ENCODE results near the gene GFOD2. TPM values are rescaled to one million over a fixed set of nuclear protein-coding genes. Genes with fewer than 3 reads are reported as not detected.

GFOD2 gene
- total and polyA plus RNA-seq, 2 of the 8 experiments (the other 6 are each of a cell fraction or from before 2014, with no cell fraction given), result 21.4 to 33.2 TPM

DNA sequence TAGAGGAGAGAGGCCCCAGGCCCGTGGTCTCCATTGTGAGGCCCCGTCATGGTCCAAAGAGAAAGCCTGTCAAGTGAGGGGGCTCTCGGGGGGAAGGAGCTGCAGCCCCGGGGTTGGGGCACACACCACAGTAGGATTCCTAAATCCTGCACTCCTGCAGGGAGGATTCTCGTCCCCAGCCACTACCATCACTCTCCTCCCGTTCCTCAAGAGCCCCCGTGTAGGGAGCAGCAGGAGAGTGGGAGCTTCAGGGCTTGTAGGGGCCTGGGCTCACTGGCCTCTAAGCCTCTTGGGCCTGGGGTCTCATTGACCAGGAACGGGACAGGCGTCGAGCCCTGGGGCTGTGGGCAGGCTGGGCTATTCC is 51.7 kb downstream of the GFOD2 start:
- no peak for FAIRE-seq
- peaks cover 3 to 8% of the 10 kb centered on the region in 2 experiments for H4K20me1 ChIP-seq (replicated peaks in 1 of 2; ENCODE audit: control insufficient read depth in 1 of 2, insufficient read depth in 2 of 2, low read length in 2 of 2)
- H3K79me1 ChIP-seq (ENCODE audit: low read depth, low read length), result no peaks in the 10 kb centered on the region
- H3K4me3 ChIP-seq (ENCODE audit: extremely low read depth in 1 of 4, insufficient read depth in 2 of 4, low read depth in 3 of 4, low read length in 4 of 4), result peak overlapping the region in 1 of 4 experiments; percentile 73; a peak in 4 of 8 replicates
- no peak overlapping the region for H2BK5ac ChIP-seq (ENCODE audit: low read depth, low read length)
- WGBS, 2 experiments (ENCODE audit: extremely low coverage in 1 of 2, insufficient coverage in 1 of 2, insufficient read length in 1 of 2, insufficient replicate concordance in 2 of 2, low coverage in 1 of 2, low lambda C conversion rate in 2 of 2, missing lambda C conversion rate in 1 of 2), result 71% methylated on average over 9 of the region's 10 CpGs; no CpG with 5 or more reads in 1 of the 2 experiments
- H4K8ac ChIP-seq (ENCODE audit: extremely low read depth, insufficient read depth, low read length), result no peak overlapping the region; the same call in 1 of the 2 replicates
- no peak overlapping the region for H3K9ac ChIP-seq (replicated peaks in 1 of 4; ENCODE audit: extremely low read depth in 1 of 4, low read depth in 3 of 4, low read length in 3 of 4)
- POLR2A ChIA-PET (ENCODE audit: partially characterized antibody), result interaction anchor here (1.1 to 1.5 kb wide), 4 partner anchors 19 to 269 kb away, joined by 3 to 4 read pairs (median 4); partner anchors contain the start of genes ATP6V0D1 and PSMB10
- H3K14ac ChIP-seq (ENCODE audit: insufficient read length), result no peak overlapping the region
- CTCF ChIA-PET (ENCODE audit: partially characterized antibody), result interaction anchor here (0.6 to 13.7 kb wide), 26 partner anchors 10 to 274 kb away, joined by 3 to 202 read pairs (median 6); partner anchors contain the start of genes CARMIL2 and CTRL
- H2AFZ ChIP-seq (ENCODE audit: low read length), result no peak overlapping the region
- no peak overlapping the region for H4K91ac ChIP-seq (replicated peaks; ENCODE audit: insufficient read length, low read length)
- H2AK5ac ChIP-seq (ENCODE audit: low read depth, low read length), result no peak overlapping the region
- H2BK12ac ChIP-seq (ENCODE audit: low read depth, low read length), result no peak overlapping the region
- H3K23me2 ChIP-seq (ENCODE audit: low read depth, low read length), result peaks cover 11% of the 10 kb centered on the region; the same call in 1 of the 2 replicates
- H3K18ac ChIP-seq (ENCODE audit: extremely low read depth, low read length), result no peak overlapping the region
- H2BK15ac ChIP-seq (ENCODE audit: low read length), result no peak overlapping the region
- peaks cover 0 to 24% (median 15%) of the 10 kb centered on the region in 4 experiments; a peak in 5 of 7 replicates for H3K4me1 ChIP-seq (replicated peaks in 1 of 4; ENCODE audit: control insufficient read depth in 3 of 4, insufficient read depth in 4 of 4, low read length in 3 of 4)
- H2BK20ac ChIP-seq (ENCODE audit: low read length), result no peak overlapping the region
- H3K79me2 ChIP-seq (ENCODE audit: control insufficient read depth in 1 of 2, insufficient read depth in 2 of 2, low read length in 2 of 2), result no peaks in the 10 kb centered on the region
- no peak overlapping the region for H2BK120ac ChIP-seq (replicated peaks; ENCODE audit: low read depth, low read length)
- no peak overlapping the region for H3K23ac ChIP-seq (ENCODE audit: insufficient read length)
- H3K4ac ChIP-seq (replicated peaks; ENCODE audit: insufficient read length, low read depth, low read length), result no peak overlapping the region
- no peaks in the 10 kb centered on the region for H3K9me3 ChIP-seq (ENCODE audit: insufficient read depth in 2 of 2, low read depth in 1 of 2, low read length in 1 of 2)
- H3K27me3 ChIP-seq (replicated peaks in 1 of 4; ENCODE audit: control insufficient read depth in 3 of 4, extremely low read depth in 1 of 4, insufficient read depth in 3 of 4, low read length in 3 of 4), result peaks cover 0 to 3% (median 0%) of the 10 kb centered on the region in 4 experiments; a peak in 2 of 7 replicates
- peak overlapping the region; percentile 78 to 95 for H3K4me2 ChIP-seq (ENCODE audit: insufficient read depth in 1 of 2, low read depth in 2 of 2, low read length in 2 of 2)
- H4K5ac ChIP-seq (ENCODE audit: insufficient read length, low read depth, low read length), result no peak overlapping the region
- no peak overlapping the region for H3K27ac ChIP-seq (ENCODE audit: low read depth, low read length)
- DNase-seq (ENCODE audit: low read depth in 1 of 2, low spot score in 2 of 2), result no peak
- no peaks in the 10 kb centered on the region for H3K36me3 ChIP-seq (ENCODE audit: control insufficient read depth in 2 of 4, insufficient read depth in 4 of 4, low read length in 3 of 4)
- H3K56ac ChIP-seq (replicated peaks; ENCODE audit: insufficient read length, low read depth, low read length), result no peak overlapping the region
- TF ChIP-seq ZNF274 (IDR thresholded peaks at IDR 0.05; ENCODE audit: borderline replicate concordance, extremely low read depth, low read length) (no peak), CREB1 (IDR thresholded peaks at IDR 0.05) (no peak), POLR2AphosphoS5 (IDR thresholded peaks at IDR 0.05; ENCODE audit: low read depth, low read length) (no peak), RFX5 (IDR thresholded peaks at IDR 0.05; ENCODE audit: borderline replicate concordance, low read depth, low read length) (no peak), NANOG (IDR thresholded peaks at IDR 0.05; ENCODE audit: insufficient read depth, low read depth, low read length, poor library complexity, severe bottlenecking) (no peak), NRF1 (IDR thresholded peaks at IDR 0.05; ENCODE audit: low read depth, low read length) (no peak), POU5F1 (IDR thresholded peaks at IDR 0.05; ENCODE audit: low read depth, low read length) (no peak), BCL11A (IDR thresholded peaks at IDR 0.05; ENCODE audit: low read depth in 2 of 2, low read length in 2 of 2) (no peak), BACH1 (IDR thresholded peaks at IDR 0.05; ENCODE audit: low read length) (no peak)
- TF ChIP-seq, protein P1, sequence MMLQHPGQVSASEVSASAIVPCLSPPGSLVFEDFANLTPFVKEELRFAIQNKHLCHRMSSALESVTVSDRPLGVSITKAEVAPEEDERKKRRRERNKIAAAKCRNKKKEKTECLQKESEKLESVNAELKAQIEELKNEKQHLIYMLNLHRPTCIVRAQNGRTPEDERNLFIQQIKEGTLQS (IDR thresholded peaks at IDR 0.05; ENCODE audit: insufficient read depth, low read depth, low read length), result no peak
- TF ChIP-seq, protein P2, sequence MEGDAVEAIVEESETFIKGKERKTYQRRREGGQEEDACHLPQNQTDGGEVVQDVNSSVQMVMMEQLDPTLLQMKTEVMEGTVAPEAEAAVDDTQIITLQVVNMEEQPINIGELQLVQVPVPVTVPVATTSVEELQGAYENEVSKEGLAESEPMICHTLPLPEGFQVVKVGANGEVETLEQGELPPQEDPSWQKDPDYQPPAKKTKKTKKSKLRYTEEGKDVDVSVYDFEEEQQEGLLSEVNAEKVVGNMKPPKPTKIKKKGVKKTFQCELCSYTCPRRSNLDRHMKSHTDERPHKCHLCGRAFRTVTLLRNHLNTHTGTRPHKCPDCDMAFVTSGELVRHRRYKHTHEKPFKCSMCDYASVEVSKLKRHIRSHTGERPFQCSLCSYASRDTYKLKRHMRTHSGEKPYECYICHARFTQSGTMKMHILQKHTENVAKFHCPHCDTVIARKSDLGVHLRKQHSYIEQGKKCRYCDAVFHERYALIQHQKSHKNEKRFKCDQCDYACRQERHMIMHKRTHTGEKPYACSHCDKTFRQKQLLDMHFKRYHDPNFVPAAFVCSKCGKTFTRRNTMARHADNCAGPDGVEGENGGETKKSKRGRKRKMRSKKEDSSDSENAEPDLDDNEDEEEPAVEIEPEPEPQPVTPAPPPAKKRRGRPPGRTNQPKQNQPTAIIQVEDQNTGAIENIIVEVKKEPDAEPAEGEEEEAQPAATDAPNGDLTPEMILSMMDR (IDR thresholded peaks at IDR 0.05; ENCODE audit: control extremely low read depth in 1 of 3, insufficient read depth in 1 of 3, low read depth in 1 of 3, low read length in 3 of 3), result no peak

Data from H1 (cell line).